NT2/D1 (cell line): ENCODE data around the gene NUCB2.

Source experiments
- YY1 ChIP-seq: IDR thresholded peaks from 2 replicates; pipeline ENCODE4 v1.6.1; 2011; ENCODE audit not compliant: insufficient read length, insufficient read depth
- ZNF274 ChIP-seq: IDR thresholded peaks from 2 replicates; pipeline ENCODE4 v1.6.1; 2011; ENCODE audit warnings: mild to moderate bottlenecking, low read depth, low read length

DNA sequence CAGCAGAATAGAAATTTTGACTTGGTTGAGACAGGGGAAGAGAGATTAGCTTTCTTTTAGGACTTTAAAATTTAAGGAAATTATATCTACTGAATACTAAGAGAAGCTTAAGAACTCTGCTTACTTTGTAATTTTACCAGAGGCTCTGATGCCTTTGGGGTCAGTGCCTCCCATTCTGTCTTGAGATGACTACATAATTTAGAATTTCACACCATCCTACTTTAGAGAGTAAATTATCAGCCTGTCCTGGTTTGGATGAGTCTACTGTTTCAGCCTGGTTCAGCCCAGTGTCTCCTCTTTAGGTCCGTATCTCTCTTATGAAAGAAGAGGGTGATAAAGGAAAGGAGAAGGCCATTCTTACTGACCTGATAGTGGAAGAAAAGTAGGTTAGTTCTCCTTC lies 9.8 kb downstream of the NUCB2 start:
- TF ChIP-seq YY1 (no peak), ZNF274 (no peak)
